Mucosa of gallbladder (tissue), 1 donor: ENCODE data around the gene KIF5C. TPM values are rescaled to one million over a fixed set of nuclear protein-coding genes. Genes with fewer than 3 reads are reported as not detected.

Experiments used
- DNase-seq: peaks from one replicate; pipeline ENCODE4 v3.0.0-alpha.2; 2020; ENCODE audit warnings: low spot score
- total RNA-seq: library from RNA; stranded (reverse); gene quantifications from one replicate; pipeline ENCODE4 v1.2.1, GENCODE V29; 2021
- donor health status: DM: no; HTN: no; CAD: no.

KIF5C gene
- total RNA-seq, 1 donor from 2014 or later = 3.5 TPM

- no peak for DNase-seq
These were observed 49.6 kb downstream of the KIF5C start for GRCh38 chr2:148924514-148925178.

- DNase-seq = peak; percentile 29
These were observed 51.4 kb downstream of the KIF5C start for GRCh38 chr2:148926291-148926961.

GRCh38 chr2:148926981-148927401, 52.0 kb downstream of the KIF5C start:
- DNase-seq = no peak

GRCh38 chr2:148928395-148928794, 53.4 kb downstream of the KIF5C start:
- no peak for DNase-seq

GRCh38 chr2:148930046-148930775, 55.2 kb downstream of the KIF5C start:
- DNase-seq = no peak

- no peak for DNase-seq
These were observed 57.5 kb downstream of the KIF5C start for GRCh38 chr2:148932536-148932935.

GRCh38 chr2:148933456-148933855, 58.4 kb downstream of the KIF5C start:
- DNase-seq = no peak

- DNase-seq = no peak
These were observed 60.8 kb downstream of the KIF5C start for GRCh38 chr2:148935791-148936190.

GRCh38 chr2:148936857-148937450, 61.9 kb downstream of the KIF5C start:
- DNase-seq = no peak

GRCh38 chr2:148939271-148939670, 64.2 kb downstream of the KIF5C start:
- no peak for DNase-seq

GRCh38 chr2:148943097-148943496, 68.1 kb downstream of the KIF5C start:
- DNase-seq = no peak

GRCh38 chr2:148944536-148944935, 69.5 kb downstream of the KIF5C start:
- DNase-seq = no peak

GRCh38 chr2:148947299-148947698, 72.3 kb downstream of the KIF5C start:
- DNase-seq = no peak

- no peak for DNase-seq
These were observed 73.8 kb downstream of the KIF5C start for GRCh38 chr2:148948868-148949267.

GRCh38 chr2:148949348-148949747, 74.3 kb downstream of the KIF5C start:
- no peak for DNase-seq

GRCh38 chr2:148952621-148953020, 77.6 kb downstream of the KIF5C start:
- DNase-seq = no peak

GRCh38 chr2:148953426-148953825, 78.4 kb downstream of the KIF5C start:
- no peak for DNase-seq

GRCh38 chr2:148954536-148954935, 79.5 kb downstream of the KIF5C start:
- no peak for DNase-seq

GRCh38 chr2:148955798-148956197, 80.8 kb downstream of the KIF5C start:
- no peak for DNase-seq

GRCh38 chr2:148957023-148957422, 82.0 kb downstream of the KIF5C start:
- no peak for DNase-seq

- no peak for DNase-seq
These were observed 84.7 kb downstream of the KIF5C start for GRCh38 chr2:148959745-148960144.

GRCh38 chr2:148960483-148960882, 85.5 kb downstream of the KIF5C start:
- DNase-seq = no peak
